ENCODE data around the gene DIS3L.

DIS3L gene

GRCh38 chr15:66252685-66253417, 40.5 kb upstream of the DIS3L start:
- ATAC-seq, result peak; percentile 63
- TF ChIP-seq TSHZ2 (CRISPR knock-in tag; IDR thresholded peaks at IDR 0.05) (no peak), ZNF70 (CRISPR knock-in tag; IDR thresholded peaks at IDR 0.05) (no peak), CREB5 (CRISPR knock-in tag; IDR thresholded peaks at IDR 0.05; ENCODE audit: low read depth) (no peak), ZNF8 (CRISPR knock-in tag; IDR thresholded peaks at IDR 0.05) (no peak), TOX (CRISPR knock-in tag; IDR thresholded peaks at IDR 0.05; ENCODE audit: borderline replicate concordance) (no peak), RARB (CRISPR knock-in tag; IDR thresholded peaks at IDR 0.05) (no peak), GLIS3 (CRISPR knock-in tag; IDR thresholded peaks at IDR 0.05) (no peak), ZC3H10 (CRISPR knock-in tag; IDR thresholded peaks at IDR 0.05) (no peak), CSDC2 (CRISPR knock-in tag; IDR thresholded peaks at IDR 0.05) (no peak), SNAI2 (CRISPR knock-in tag; IDR thresholded peaks at IDR 0.05) (no peak), BACH2 (CRISPR knock-in tag; IDR thresholded peaks at IDR 0.05; ENCODE audit: borderline replicate concordance) (no peak)

GRCh38 chr15:66253418-66254088, 39.8 kb upstream of the DIS3L start, which contains the start of gene MEGF11:
TSS of gene MEGF11 (minus strand) at chr15:66253750. CDS start at chr15:66128403, 125,347 bp downstream.
- TF ChIP-seq ZNF565 (CRISPR knock-in tag; conservative IDR thresholded peaks at IDR 0.05; ENCODE audit: low read depth) (no peak), ZNF8 (CRISPR knock-in tag; IDR thresholded peaks at IDR 0.05) (no peak), ZNF70 (CRISPR knock-in tag; IDR thresholded peaks at IDR 0.05) (no peak), TOX (CRISPR knock-in tag; IDR thresholded peaks at IDR 0.05; ENCODE audit: borderline replicate concordance) (no peak), ZFP30 (CRISPR knock-in tag; IDR thresholded peaks at IDR 0.05) (no peak), TCF4 (CRISPR knock-in tag; IDR thresholded peaks at IDR 0.05; ENCODE audit: borderline replicate concordance) (no peak), GLIS3 (CRISPR knock-in tag; IDR thresholded peaks at IDR 0.05) (no peak), POU6F1 (CRISPR knock-in tag; IDR thresholded peaks at IDR 0.05; ENCODE audit: borderline replicate concordance, low read depth) (no peak), ZFP3 (CRISPR knock-in tag; IDR thresholded peaks at IDR 0.05) (no peak), CREB5 (CRISPR knock-in tag; IDR thresholded peaks at IDR 0.05; ENCODE audit: low read depth) (no peak), ESRRG (CRISPR knock-in tag; IDR thresholded peaks at IDR 0.05) (no peak), ARNTL (CRISPR knock-in tag; IDR thresholded peaks at IDR 0.05; ENCODE audit: borderline replicate concordance, low read depth) (no peak), PATZ1 (CRISPR knock-in tag; IDR thresholded peaks at IDR 0.05; ENCODE audit: borderline replicate concordance) (no peak), BACH2 (CRISPR knock-in tag; IDR thresholded peaks at IDR 0.05; ENCODE audit: borderline replicate concordance) (no peak), SNAI2 (CRISPR knock-in tag; IDR thresholded peaks at IDR 0.05) (no peak), ZC3H10 (CRISPR knock-in tag; IDR thresholded peaks at IDR 0.05) (no peak), OSR1 (CRISPR knock-in tag; IDR thresholded peaks at IDR 0.05) (no peak)
- ATAC-seq, result peak; percentile 67

Data from SK-N-SH treated with all-trans-retinoic acid at 6 μM for 48 hours (cell line).